K562 (cell line): ENCODE measurements around the gene NSMCE1. TPM values are rescaled to one million over a fixed set of nuclear protein-coding genes. Genes with fewer than 3 reads are reported as not detected.

Experiments
- ATAC-seq: fragments of 200-7000 bp; cut with Tn5 transposase; 3 replicates; pipeline ENCODE4 v1.9.1; 2020; ENCODE audit warnings: moderate library complexity
- BruUV-seq: library from RNA; stranded (reverse); fragments of 400-500 nt; replicated peaks from 2 replicates; lab custom pipeline; 2021; lab: Mats Ljungman, UMichigan
- CTCF ChIA-PET: fragments of 300-600 bp; formaldehyde crosslinking; extraction: SDS; loops from one replicate; lab custom pipeline; 2021; ENCODE audit warnings: low intra/inter-chr PET ratio; lab: Yijun Ruan, JAX
- POLR2A ChIA-PET: fragments of 300-600, 350-650 bp; sonication (Branson Sonifier 250); formaldehyde crosslinking; extraction: SDS; loops from one replicate; lab custom pipeline; 2021; ENCODE audit warnings: antibody characterized with exemption, inconsistent platforms; lab: Yijun Ruan, JAX
- DNase-seq, 4 experiments: peaks; one replicate each; pipeline versions ENCODE4 v3.0.0 to v3.0.0-alpha.2; 2011 to 2018; ENCODE audit warnings: low spot score in 3 of 4, mixed read lengths in 3 of 4; ENCODE audit errors: extremely low read depth in 1 of 4
- FAIRE-seq: peaks from 2 replicates; lab custom pipeline; 2011; peaks lifted over from hg19 to GRCh38; lab: Jason Lieb, UNC
- H2AFZ ChIP-seq: 2 replicates; pipeline ENCODE4 v1.6.0; 2011; ENCODE audit warnings: low read depth, low read length, control low read depth, inconsistent platforms
- H3K27ac ChIP-seq: fragments of 200-600 bp; 3 replicates; pipeline ENCODE4 v1.8.0; 2011; ENCODE audit warnings: low read depth, mild to moderate bottlenecking, control low read depth, inconsistent platforms, low read length, moderate library complexity, mixed read lengths; ENCODE audit errors: extremely low read depth
- H3K27me3 ChIP-seq, 2 experiments: fragments of 300-600 bp in 1 of 2; 2 replicates in 1 of 2; 3 replicates in 1 of 2; pipeline versions ENCODE4 v1.6.0 to v1.8.0; 2011; ENCODE audit warnings: inconsistent platforms in 2 of 2, low read length in 2 of 2, mild to moderate bottlenecking in 1 of 2, mixed read lengths in 1 of 2, moderate library complexity in 1 of 2; ENCODE audit not compliant: control insufficient read depth in 2 of 2, insufficient read depth in 2 of 2
- H3K36me3 ChIP-seq: fragments of 300-600 bp; 3 replicates; pipeline ENCODE4 v1.8.0; 2011; ENCODE audit warnings: mild to moderate bottlenecking, low read length, inconsistent platforms; ENCODE audit not compliant: control insufficient read depth, insufficient read depth
- H3K4me1 ChIP-seq, 2 experiments: fragments of 200-600 bp in 1 of 2; replicated peaks in 1 of 2; 2 replicates in 1 of 2; 3 replicates in 1 of 2; pipeline versions ENCODE4 v1.5.1 to v1.8.0; 2011; ENCODE audit warnings: inconsistent platforms in 2 of 2, low read length in 2 of 2, mild to moderate bottlenecking in 1 of 2, mixed read lengths in 1 of 2, moderate library complexity in 1 of 2; ENCODE audit not compliant: control insufficient read depth in 2 of 2, insufficient read depth in 2 of 2
- H3K4me2 ChIP-seq: 2 replicates; pipeline ENCODE4 v1.6.1; 2011; ENCODE audit warnings: low read length, control low read depth, inconsistent platforms, mixed read lengths; ENCODE audit not compliant: insufficient read depth
- H3K4me3 ChIP-seq: fragments of 200-600 bp; sonication (generic), shearing (Covaris generic); 2 replicates; pipeline ENCODE4 v1.5.1; 2016; ENCODE audit warnings: control low read depth, inconsistent platforms
- H3K79me2 ChIP-seq: fragments of 200-600 bp; 3 replicates; pipeline ENCODE4 v1.8.0; 2011; ENCODE audit warnings: low read length, inconsistent platforms; ENCODE audit not compliant: control insufficient read depth, insufficient read depth
- H3K9ac ChIP-seq, 2 experiments: 2 replicates each; pipeline versions ENCODE4 v1.6.0 to v1.6.1; 2011; ENCODE audit warnings: low read depth in 2 of 2, low read length in 2 of 2, control low read depth in 1 of 2, inconsistent platforms in 1 of 2, mild to moderate bottlenecking in 1 of 2, mixed read lengths in 1 of 2; ENCODE audit not compliant: insufficient read depth in 1 of 2
- H3K9me1 ChIP-seq: one replicate; pipeline ENCODE4 v1.6.0; 2011; ENCODE audit warnings: inconsistent platforms, mild to moderate bottlenecking, low read length, moderate library complexity; ENCODE audit not compliant: control insufficient read depth, insufficient read depth
- H3K9me3 ChIP-seq: replicated peaks from 2 replicates; pipeline ENCODE4 v1.5.1; 2011; ENCODE audit warnings: low read depth, low read length, inconsistent platforms; ENCODE audit not compliant: control insufficient read depth, insufficient read depth
- H4K20me1 ChIP-seq: replicated peaks from 2 replicates; pipeline ENCODE4 v1.6.1; 2011; ENCODE audit warnings: low read length, inconsistent platforms, mixed read lengths; ENCODE audit not compliant: control insufficient read depth, insufficient read depth
- CBX8 ChIP-seq: fragments of 200-600 bp; sonication (generic); IDR thresholded peaks from 2 replicates; pipeline ENCODE4 v1.6.1; 2012; ENCODE audit warnings: borderline replicate concordance, mixed run types, low read depth, mild to moderate bottlenecking, moderate library complexity, mixed read lengths, low read length, control low read depth, inconsistent platforms; ENCODE audit not compliant: poor library complexity, severe bottlenecking; ENCODE audit errors: extremely low read depth
- CREB1 ChIP-seq, 2 experiments: sonication (generic) in 1 of 2; formaldehyde crosslinking in 1 of 2; IDR thresholded peaks; 2 replicates each; pipeline versions ENCODE4 v1.6.1 to v1.8.0; 2012 to 2022; ENCODE audit warnings: inconsistent platforms in 1 of 2, mild to moderate bottlenecking in 1 of 2, missing genetic modification reagents in 1 of 2, moderate library complexity in 1 of 2
- E2F3 ChIP-seq: fragments of 250-450 bp; sonication (Bioruptor Pico); IDR thresholded peaks from 2 replicates; pipeline ENCODE4 v1.4.0; 2020; ENCODE audit warnings: mild to moderate bottlenecking
- FOXK1 ChIP-seq: sonication (generic); formaldehyde crosslinking; IDR thresholded peaks from 2 replicates; pipeline ENCODE4 v1.8.0; 2022; ENCODE audit warnings: missing genetic modification reagents, mild to moderate bottlenecking, borderline replicate concordance
- JUN ChIP-seq, 2 experiments: sonication (generic) in 1 of 2; formaldehyde crosslinking in 1 of 2; IDR thresholded peaks; 2 replicates each; pipeline versions ENCODE4 v1.6.1 to v1.8.0; 2012 to 2022; ENCODE audit warnings: borderline replicate concordance in 2 of 2, mild to moderate bottlenecking in 2 of 2, improper control_type of control experiment in 1 of 2, low read depth in 1 of 2, low read length in 1 of 2, missing genetic modification reagents in 1 of 2
- KAT2B ChIP-seq: IDR thresholded peaks from one replicate; pipeline ENCODE4 v1.6.1; 2012; ENCODE audit warnings: low read depth, mild to moderate bottlenecking, control low read depth, inconsistent platforms, low read length, moderate library complexity
- KAT7 ChIP-seq: sonication (generic); formaldehyde crosslinking; IDR thresholded peaks from 2 replicates; pipeline ENCODE4 v1.8.0; 2022; ENCODE audit warnings: missing genetic modification reagents, mild to moderate bottlenecking, borderline replicate concordance
- NFIX ChIP-seq: fragments of 250-450 bp; sonication (Bioruptor Pico); IDR thresholded peaks from 2 replicates; pipeline ENCODE4 v1.4.0; 2020; ENCODE audit warnings: low read depth, mild to moderate bottlenecking, moderate library complexity
- ZBED1 ChIP-seq: IDR thresholded peaks from 2 replicates; pipeline ENCODE4 v1.6.1; 2014
- WGBS: fragments of 100-300 bp; shearing (Covaris generic); methylation state at CpG from one replicate; pipeline ENCODE4 v1.1.6; 2016; ENCODE audit warnings: low coverage, mixed read lengths; ENCODE audit not compliant: insufficient coverage; ENCODE audit errors: missing lambda C conversion rate; 5-methylcytosine and 5-hydroxymethylcytosine counted together
- in situ Hi-C: fragments of 300-500 bp; cut with MboI; formaldehyde crosslinking; loops from 4 replicates; pipeline ENCODE4 v1.15.0; 2018; ENCODE audit warnings: inconsistent platforms, mixed read lengths
- intact Hi-C: fragments of 100-400 bp; cut with micrococcal nuclease; formaldehyde crosslinking; loops from 2 replicates; pipeline ENCODE4 v1.14.2; 2022
- polyA plus RNA-seq, 8 experiments: library from polyadenylated mRNA; depleted of rRNA in 4 of 8; stranded (reverse) in 5 of 8; unstranded in 3 of 8; fragments of >200 nt; fragmentation: Nextera tagmentation in 2 of 8; fragmentation: Illumina TruSeq in 1 of 8; extraction: Ambion mirVana in 2 of 8; extraction: Trizol in 1 of 8; gene quantifications; 2 replicates each; pipeline versions ENCODE4 v1.2.1 to v1.2.3, GENCODE V29; 2011 to 2014; ENCODE audit warnings: inconsistent platforms in 1 of 8, missing spikeins in 1 of 8
- total RNA-seq, 7 experiments: library from RNA; depleted of rRNA in 6 of 7; stranded (reverse); fragments of >200 nt in 6 of 7; fragmentation: Illumina TruSeq in 2 of 7; extraction: Trizol in 2 of 7; gene quantifications; 2 replicates each; pipeline versions ENCODE4 v1.2.1 to v1.2.3, GENCODE V29; 2011 to 2021; ENCODE audit warnings: low replicate concordance in 1 of 7
- TF ChIP-seq, protein P1 (sequence below): sonication (generic); formaldehyde crosslinking; IDR thresholded peaks from 2 replicates; pipeline ENCODE4 v1.8.0; 2022; ENCODE audit warnings: mild to moderate bottlenecking, low read depth, missing genetic modification reagents
- TF ChIP-seq, protein P2 (sequence below): IDR thresholded peaks from 3 replicates; pipeline ENCODE4 v1.6.1; 2011; ENCODE audit warnings: borderline replicate concordance, mild to moderate bottlenecking; ENCODE audit not compliant: insufficient read length, insufficient read depth
- TF ChIP-seq, protein P3 (sequence below): fragments of 250-450 bp; sonication (Bioruptor Pico); IDR thresholded peaks from 2 replicates; pipeline ENCODE4 v1.4.0; 2020

Gene NSMCE1
- total and polyA plus RNA-seq, 9 of the 15 experiments (the other 6 are each of a cell fraction or from before 2014, with no cell fraction given), result 52.1 to 163 (median 61.5) TPM

DNA sequence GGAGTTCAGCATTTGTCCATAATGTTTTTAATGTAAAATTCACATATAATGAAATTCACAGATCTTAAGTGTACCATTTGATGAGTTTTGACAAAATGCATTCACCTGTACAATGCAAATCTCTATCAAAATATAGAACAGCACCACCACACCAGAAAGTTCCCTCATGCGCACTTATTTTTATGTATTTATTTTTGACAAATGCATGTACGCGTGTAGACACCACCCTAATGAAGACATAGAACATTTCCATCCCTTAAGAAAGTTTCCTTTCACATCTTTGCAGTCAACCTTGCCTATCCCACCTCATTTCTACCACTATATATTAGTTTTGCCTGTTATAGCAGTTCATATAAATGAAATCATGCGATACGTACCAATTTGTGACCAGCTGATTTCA, 29.6 kb upstream of the NSMCE1 start (continued):
- TF ChIP-seq, protein P1, sequence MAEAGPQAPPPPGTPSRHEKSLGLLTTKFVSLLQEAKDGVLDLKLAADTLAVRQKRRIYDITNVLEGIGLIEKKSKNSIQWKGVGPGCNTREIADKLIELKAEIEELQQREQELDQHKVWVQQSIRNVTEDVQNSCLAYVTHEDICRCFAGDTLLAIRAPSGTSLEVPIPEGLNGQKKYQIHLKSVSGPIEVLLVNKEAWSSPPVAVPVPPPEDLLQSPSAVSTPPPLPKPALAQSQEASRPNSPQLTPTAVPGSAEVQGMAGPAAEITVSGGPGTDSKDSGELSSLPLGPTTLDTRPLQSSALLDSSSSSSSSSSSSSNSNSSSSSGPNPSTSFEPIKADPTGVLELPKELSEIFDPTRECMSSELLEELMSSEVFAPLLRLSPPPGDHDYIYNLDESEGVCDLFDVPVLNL (CRISPR knock-in tag), result no peak
- TF ChIP-seq CBX8 (no peak), KAT7 (no peak)

DNA sequence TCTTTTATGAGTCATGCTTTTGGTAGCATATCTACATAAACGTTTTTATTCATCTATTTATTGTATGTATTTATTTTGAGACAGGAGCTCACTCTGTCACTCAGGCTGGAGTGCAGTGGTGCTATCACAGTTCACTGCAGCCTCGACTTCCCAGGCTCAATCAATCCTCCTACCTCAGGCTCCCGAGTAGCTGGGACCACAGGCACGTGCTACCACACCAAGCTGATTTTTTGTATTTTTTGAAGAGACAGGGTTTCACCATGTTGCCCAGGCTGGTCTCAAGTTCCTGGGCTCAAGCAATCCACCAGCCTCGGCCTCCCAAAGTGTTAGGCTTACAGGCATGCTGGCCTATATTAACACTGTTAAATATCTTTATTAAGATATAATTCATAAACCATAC, 24.8 kb upstream of the NSMCE1 start:
- no peak overlapping the region for H3K4me2 ChIP-seq
- no peaks in the 10 kb centered on the region for H3K79me2 ChIP-seq
- no peaks in the 10 kb centered on the region for H3K9me3 ChIP-seq
- H3K4me3 ChIP-seq, result no peak overlapping the region
- H3K36me3 ChIP-seq, result no peaks in the 10 kb centered on the region
- H3K4me1 ChIP-seq, result no peaks in the 10 kb centered on the region
- H3K27me3 ChIP-seq, result peaks cover 2 to 6% of the 10 kb centered on the region in 2 experiments; a peak in 3 of 5 replicates
- CTCF ChIA-PET, result no interaction called here
- intact Hi-C loops, result no loop called here
- BruUV-seq, result no TSS peak
- no peaks in the 10 kb centered on the region for H3K9me1 ChIP-seq
- H2AFZ ChIP-seq, result no peak overlapping the region
- no peak overlapping the region for H3K9ac ChIP-seq
- FAIRE-seq, result no peak
- in situ Hi-C loops, result no loop called here
- 5% methylated on average over 5 of the region's 5 CpGs for WGBS
- no peak overlapping the region for H3K27ac ChIP-seq
- no peak for ATAC-seq
- no peaks in the 10 kb centered on the region for H4K20me1 ChIP-seq
- POLR2A ChIA-PET, result no interaction called here
- no peak for DNase-seq
- TF ChIP-seq NFIX (CRISPR knock-in tag) (no peak), FOXK1 (CRISPR knock-in tag) (no peak), CREB1 (IDR thresholded peaks at IDR 0.05) (no peak), CREB1 (CRISPR knock-in tag; IDR thresholded peaks at IDR 0.05) (no peak), ZBED1 (no peak), E2F3 (CRISPR knock-in tag) (no peak), KAT2B (no peak), JUN (IDR thresholded peaks at IDR 0.05; ENCODE audit: borderline replicate concordance, low read depth, low read length) (no peak), JUN (CRISPR knock-in tag; IDR thresholded peaks at IDR 0.05; ENCODE audit: borderline replicate concordance) (no peak)
- TF ChIP-seq, protein P2, sequence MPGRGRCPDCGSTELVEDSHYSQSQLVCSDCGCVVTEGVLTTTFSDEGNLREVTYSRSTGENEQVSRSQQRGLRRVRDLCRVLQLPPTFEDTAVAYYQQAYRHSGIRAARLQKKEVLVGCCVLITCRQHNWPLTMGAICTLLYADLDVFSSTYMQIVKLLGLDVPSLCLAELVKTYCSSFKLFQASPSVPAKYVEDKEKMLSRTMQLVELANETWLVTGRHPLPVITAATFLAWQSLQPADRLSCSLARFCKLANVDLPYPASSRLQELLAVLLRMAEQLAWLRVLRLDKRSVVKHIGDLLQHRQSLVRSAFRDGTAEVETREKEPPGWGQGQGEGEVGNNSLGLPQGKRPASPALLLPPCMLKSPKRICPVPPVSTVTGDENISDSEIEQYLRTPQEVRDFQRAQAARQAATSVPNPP, result no peak
- TF ChIP-seq, protein P3, sequence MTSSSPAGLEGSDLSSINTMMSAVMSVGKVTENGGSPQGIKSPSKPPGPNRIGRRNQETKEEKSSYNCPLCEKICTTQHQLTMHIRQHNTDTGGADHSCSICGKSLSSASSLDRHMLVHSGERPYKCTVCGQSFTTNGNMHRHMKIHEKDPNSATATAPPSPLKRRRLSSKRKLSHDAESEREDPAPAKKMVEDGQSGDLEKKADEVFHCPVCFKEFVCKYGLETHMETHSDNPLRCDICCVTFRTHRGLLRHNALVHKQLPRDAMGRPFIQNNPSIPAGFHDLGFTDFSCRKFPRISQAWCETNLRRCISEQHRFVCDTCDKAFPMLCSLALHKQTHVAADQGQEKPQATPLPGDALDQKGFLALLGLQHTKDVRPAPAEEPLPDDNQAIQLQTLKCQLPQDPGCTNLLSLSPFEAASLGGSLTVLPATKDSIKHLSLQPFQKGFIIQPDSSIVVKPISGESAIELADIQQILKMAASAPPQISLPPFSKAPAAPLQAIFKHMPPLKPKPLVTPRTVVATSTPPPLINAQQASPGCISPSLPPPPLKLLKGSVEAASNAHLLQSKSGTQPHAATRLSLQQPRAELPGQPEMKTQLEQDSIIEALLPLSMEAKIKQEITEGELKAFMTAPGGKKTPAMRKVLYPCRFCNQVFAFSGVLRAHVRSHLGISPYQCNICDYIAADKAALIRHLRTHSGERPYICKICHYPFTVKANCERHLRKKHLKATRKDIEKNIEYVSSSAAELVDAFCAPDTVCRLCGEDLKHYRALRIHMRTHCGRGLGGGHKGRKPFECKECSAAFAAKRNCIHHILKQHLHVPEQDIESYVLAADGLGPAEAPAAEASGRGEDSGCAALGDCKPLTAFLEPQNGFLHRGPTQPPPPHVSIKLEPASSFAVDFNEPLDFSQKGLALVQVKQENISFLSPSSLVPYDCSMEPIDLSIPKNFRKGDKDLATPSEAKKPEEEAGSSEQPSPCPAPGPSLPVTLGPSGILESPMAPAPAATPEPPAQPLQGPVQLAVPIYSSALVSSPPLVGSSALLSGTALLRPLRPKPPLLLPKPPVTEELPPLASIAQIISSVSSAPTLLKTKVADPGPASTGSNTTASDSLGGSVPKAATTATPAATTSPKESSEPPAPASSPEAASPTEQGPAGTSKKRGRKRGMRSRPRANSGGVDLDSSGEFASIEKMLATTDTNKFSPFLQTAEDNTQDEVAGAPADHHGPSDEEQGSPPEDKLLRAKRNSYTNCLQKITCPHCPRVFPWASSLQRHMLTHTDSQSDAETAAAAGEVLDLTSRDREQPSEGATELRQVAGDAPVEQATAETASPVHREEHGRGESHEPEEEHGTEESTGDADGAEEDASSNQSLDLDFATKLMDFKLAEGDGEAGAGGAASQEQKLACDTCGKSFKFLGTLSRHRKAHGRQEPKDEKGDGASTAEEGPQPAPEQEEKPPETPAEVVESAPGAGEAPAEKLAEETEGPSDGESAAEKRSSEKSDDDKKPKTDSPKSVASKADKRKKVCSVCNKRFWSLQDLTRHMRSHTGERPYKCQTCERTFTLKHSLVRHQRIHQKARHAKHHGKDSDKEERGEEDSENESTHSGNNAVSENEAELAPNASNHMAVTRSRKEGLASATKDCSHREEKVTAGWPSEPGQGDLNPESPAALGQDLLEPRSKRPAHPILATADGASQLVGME (CRISPR knock-in tag), result no peak
